OCI-LY1 (cell line): ENCODE results near the gene DENND6A.

Source experiments
- H2AFZ ChIP-seq: fragments of 200-600 bp; sonication (generic), shearing (Covaris generic); 2 replicates; pipeline ENCODE4 v1.6.0; 2014; ENCODE audit warnings: antibody characterized with exemption, mild to moderate bottlenecking, low read length
- H3F3A ChIP-seq: fragments of 200-600 bp; sonication (generic), shearing (Covaris generic); 2 replicates; pipeline ENCODE4 v1.6.0; 2014; ENCODE audit warnings: mild to moderate bottlenecking, antibody characterized with exemption, low read length, moderate library complexity; ENCODE audit not compliant: insufficient read depth
- H3K27ac ChIP-seq: fragments of 200-600 bp; sonication (generic); 2 replicates; pipeline ENCODE4 v1.5.1; 2014; ENCODE audit warnings: low read length, mixed run types, mild to moderate bottlenecking, low read depth; ENCODE audit not compliant: poor library complexity, severe bottlenecking
- H3K27me3 ChIP-seq: fragments of 200-600 bp; sonication (generic); 2 replicates; pipeline ENCODE4 v1.6.0; 2014; ENCODE audit warnings: antibody characterized with exemption, mild to moderate bottlenecking, low read length, moderate library complexity; ENCODE audit not compliant: insufficient read depth
- H3K36me3 ChIP-seq: fragments of 200-600 bp; sonication (generic); 2 replicates; pipeline ENCODE4 v1.6.1; 2014; ENCODE audit warnings: mild to moderate bottlenecking, antibody characterized with exemption, low read length, moderate library complexity, mixed read lengths; ENCODE audit not compliant: insufficient read depth
- H3K4me1 ChIP-seq: fragments of 200-600 bp; sonication (generic); 2 replicates; pipeline ENCODE4 v1.5.1; 2014; ENCODE audit warnings: mild to moderate bottlenecking, low read length, moderate library complexity; ENCODE audit not compliant: insufficient read depth, severe bottlenecking
- H3K4me2 ChIP-seq: fragments of 200-600 bp; sonication (generic), shearing (Covaris generic); 2 replicates; pipeline ENCODE4 v1.6.1; 2014; ENCODE audit warnings: low read length
- H3K4me3 ChIP-seq: fragments of 200-600 bp; sonication (generic); 2 replicates; pipeline ENCODE4 v1.5.1; 2014; ENCODE audit warnings: low read length, low read depth, mild to moderate bottlenecking, mixed read lengths; ENCODE audit not compliant: poor library complexity, severe bottlenecking
- H3K79me2 ChIP-seq: fragments of 200-600 bp; shearing (Covaris generic); 2 replicates; pipeline ENCODE4 v1.6.1; 2016; ENCODE audit warnings: mixed run types, low read length, mixed read lengths; ENCODE audit not compliant: insufficient read depth
- H3K9ac ChIP-seq: fragments of 200-600 bp; sonication (generic), shearing (Covaris generic); 2 replicates; pipeline ENCODE4 v1.6.1; 2014; ENCODE audit warnings: mild to moderate bottlenecking, low read length, mixed read lengths
- H3K9me2 ChIP-seq: fragments of 200-600 bp; sonication (generic), shearing (Covaris generic); 2 replicates; pipeline ENCODE4 v1.6.1; 2014; ENCODE audit warnings: low read depth, mild to moderate bottlenecking, low read length, mixed read lengths
- H3K9me3 ChIP-seq: fragments of 200-600 bp; shearing (Covaris generic); 2 replicates; pipeline ENCODE4 v1.6.1; 2014; ENCODE audit warnings: low read length, mixed read lengths
- H4K20me1 ChIP-seq: fragments of 200-600 bp; sonication (generic), shearing (Covaris generic); 2 replicates; pipeline ENCODE4 v1.6.0; 2016; ENCODE audit warnings: mild to moderate bottlenecking, low read length; ENCODE audit not compliant: insufficient read depth
- EZH2 ChIP-seq: fragments of 200-600 bp; sonication (generic), shearing (Covaris generic); IDR thresholded peaks from 2 replicates; pipeline ENCODE4 v1.8.0; 2017; ENCODE audit warnings: borderline replicate concordance, mixed run types, mild to moderate bottlenecking, antibody characterized with exemption, low read length, moderate library complexity, mixed read lengths
- TF ChIP-seq, protein P1 (sequence below): fragments of 200-600 bp; sonication (generic), shearing (Covaris generic); IDR thresholded peaks from 2 replicates; pipeline ENCODE4 v1.5.1; 2017; ENCODE audit warnings: mild to moderate bottlenecking, antibody characterized with exemption, low read length, moderate library complexity, mixed read lengths

DENND6A gene

DNA sequence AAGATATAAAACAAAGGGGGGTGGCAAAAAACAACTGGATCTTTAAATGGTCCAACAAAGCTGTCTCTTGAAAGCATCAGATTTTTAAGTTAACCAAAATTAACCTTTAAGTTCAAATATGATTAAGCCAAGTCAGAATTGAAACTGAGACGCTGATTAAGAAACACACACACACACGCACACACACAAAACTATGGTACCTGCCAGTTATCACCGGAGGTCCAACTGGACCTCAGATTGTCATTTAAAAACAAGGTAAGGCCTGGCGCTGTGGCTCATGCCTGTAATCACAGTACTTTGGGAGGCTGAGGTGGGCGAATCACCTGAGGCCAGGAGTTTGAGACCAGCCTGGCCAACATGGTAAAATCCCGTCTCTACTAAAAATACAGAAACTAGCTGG is 106.1 kb downstream of the DENND6A start:
- no peaks in the 10 kb centered on the region for H3K9me3 ChIP-seq
- TF ChIP-seq, protein P1, sequence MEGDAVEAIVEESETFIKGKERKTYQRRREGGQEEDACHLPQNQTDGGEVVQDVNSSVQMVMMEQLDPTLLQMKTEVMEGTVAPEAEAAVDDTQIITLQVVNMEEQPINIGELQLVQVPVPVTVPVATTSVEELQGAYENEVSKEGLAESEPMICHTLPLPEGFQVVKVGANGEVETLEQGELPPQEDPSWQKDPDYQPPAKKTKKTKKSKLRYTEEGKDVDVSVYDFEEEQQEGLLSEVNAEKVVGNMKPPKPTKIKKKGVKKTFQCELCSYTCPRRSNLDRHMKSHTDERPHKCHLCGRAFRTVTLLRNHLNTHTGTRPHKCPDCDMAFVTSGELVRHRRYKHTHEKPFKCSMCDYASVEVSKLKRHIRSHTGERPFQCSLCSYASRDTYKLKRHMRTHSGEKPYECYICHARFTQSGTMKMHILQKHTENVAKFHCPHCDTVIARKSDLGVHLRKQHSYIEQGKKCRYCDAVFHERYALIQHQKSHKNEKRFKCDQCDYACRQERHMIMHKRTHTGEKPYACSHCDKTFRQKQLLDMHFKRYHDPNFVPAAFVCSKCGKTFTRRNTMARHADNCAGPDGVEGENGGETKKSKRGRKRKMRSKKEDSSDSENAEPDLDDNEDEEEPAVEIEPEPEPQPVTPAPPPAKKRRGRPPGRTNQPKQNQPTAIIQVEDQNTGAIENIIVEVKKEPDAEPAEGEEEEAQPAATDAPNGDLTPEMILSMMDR = no peak
- TF ChIP-seq EZH2 = no peak
- no peaks in the 10 kb centered on the region for H3K9me2 ChIP-seq
- no peak overlapping the region for H3K4me2 ChIP-seq
- H3K27me3 ChIP-seq = no peaks in the 10 kb centered on the region
- no peak overlapping the region for H2AFZ ChIP-seq
- H4K20me1 ChIP-seq = no peaks in the 10 kb centered on the region
- H3K79me2 ChIP-seq = peaks cover 61% of the 10 kb centered on the region
- no peak overlapping the region for H3K27ac ChIP-seq
- no peak overlapping the region for H3K4me3 ChIP-seq
- no peak overlapping the region for H3K9ac ChIP-seq
- no peaks in the 10 kb centered on the region for H3F3A ChIP-seq
- peaks cover 24% of the 10 kb centered on the region; the same call in 1 of the 2 replicates for H3K36me3 ChIP-seq
- H3K4me1 ChIP-seq = no peaks in the 10 kb centered on the region

DNA sequence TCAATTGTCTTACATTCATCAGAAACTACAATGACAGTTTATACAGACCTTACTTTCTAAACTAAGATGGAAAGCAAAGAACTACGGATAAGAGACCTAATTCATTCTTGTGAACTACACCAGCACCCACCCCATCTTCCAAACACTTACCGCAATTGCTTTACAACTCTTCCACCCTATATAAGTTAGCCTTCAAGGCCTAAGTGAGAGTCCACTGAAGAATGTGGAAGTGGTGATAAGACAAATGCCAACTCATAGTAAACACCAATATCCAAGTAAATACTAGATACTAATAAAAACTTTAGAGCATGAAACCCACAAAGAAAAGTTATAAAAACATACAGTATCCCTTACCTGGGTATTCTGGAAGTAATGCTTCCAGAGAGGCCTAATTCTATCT is 109.3 kb downstream of the DENND6A start:
- no peaks in the 10 kb centered on the region for H4K20me1 ChIP-seq
- H3K9me3 ChIP-seq = no peaks in the 10 kb centered on the region
- no peak overlapping the region for H3K4me3 ChIP-seq
- no peak for TF ChIP-seq EZH2
- TF ChIP-seq, protein P1 = no peak
- no peaks in the 10 kb centered on the region for H3K9me2 ChIP-seq
- peaks cover 41% of the 10 kb centered on the region for H3K79me2 ChIP-seq
- H3K36me3 ChIP-seq = peaks cover 37% of the 10 kb centered on the region; the same call in 1 of the 2 replicates
- no peak overlapping the region for H2AFZ ChIP-seq
- no peaks in the 10 kb centered on the region for H3K27me3 ChIP-seq
- H3K27ac ChIP-seq = no peak overlapping the region
- H3K4me1 ChIP-seq = no peaks in the 10 kb centered on the region
- H3K9ac ChIP-seq = no peak overlapping the region
- no peak overlapping the region for H3K4me2 ChIP-seq
- no peaks in the 10 kb centered on the region for H3F3A ChIP-seq

DNA sequence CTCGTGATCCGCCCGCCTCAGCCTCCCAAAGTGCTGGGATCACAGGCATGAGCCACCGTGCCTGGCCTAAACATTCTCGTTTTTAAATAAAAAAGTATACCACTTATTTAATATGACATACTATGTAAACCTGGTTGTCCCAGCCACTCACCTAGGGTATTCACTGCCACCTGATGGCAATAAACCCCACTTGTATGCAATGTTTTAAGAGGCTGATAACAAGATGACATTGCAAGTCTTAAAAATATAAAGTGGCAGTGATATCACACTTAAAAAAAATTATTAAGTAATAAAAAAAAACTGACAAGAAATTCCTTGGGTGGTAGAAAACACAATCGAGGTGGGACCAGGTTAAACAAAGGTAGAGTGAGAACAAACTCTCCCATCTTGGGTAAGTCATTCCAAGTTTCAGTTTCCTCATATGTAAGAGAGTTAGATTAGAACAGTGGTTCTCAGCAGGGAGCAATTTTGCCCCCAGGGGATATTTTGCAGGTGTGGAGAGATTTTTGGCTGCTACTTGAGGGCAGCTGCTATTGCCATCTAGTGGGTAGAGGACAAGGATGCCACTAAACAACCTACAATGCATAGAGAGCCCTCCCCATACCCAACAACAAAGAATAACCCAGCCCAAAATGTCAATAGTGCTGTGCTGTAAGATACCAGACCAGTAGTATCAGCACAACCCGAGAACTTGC is 110.3 kb downstream of the DENND6A start:
- TF ChIP-seq EZH2 = no peak
- TF ChIP-seq, protein P1 = peak; percentile 53; the same call in 1 of the 2 replicates
- H3K4me2 ChIP-seq = no peak overlapping the region
- H3F3A ChIP-seq = no peaks in the 10 kb centered on the region
- no peaks in the 10 kb centered on the region for H3K9me3 ChIP-seq
- no peak overlapping the region for H3K9ac ChIP-seq
- no peak overlapping the region for H3K4me3 ChIP-seq
- no peaks in the 10 kb centered on the region for H3K4me1 ChIP-seq
- H3K79me2 ChIP-seq = peaks cover 35% of the 10 kb centered on the region
- no peak overlapping the region for H3K27ac ChIP-seq
- H3K36me3 ChIP-seq = peaks cover 41% of the 10 kb centered on the region; the same call in 1 of the 2 replicates
- H4K20me1 ChIP-seq = no peaks in the 10 kb centered on the region
- no peaks in the 10 kb centered on the region for H3K9me2 ChIP-seq
- H3K27me3 ChIP-seq = no peaks in the 10 kb centered on the region
- no peak overlapping the region for H2AFZ ChIP-seq
